ENCODE data around the gene USP34.

DNA sequence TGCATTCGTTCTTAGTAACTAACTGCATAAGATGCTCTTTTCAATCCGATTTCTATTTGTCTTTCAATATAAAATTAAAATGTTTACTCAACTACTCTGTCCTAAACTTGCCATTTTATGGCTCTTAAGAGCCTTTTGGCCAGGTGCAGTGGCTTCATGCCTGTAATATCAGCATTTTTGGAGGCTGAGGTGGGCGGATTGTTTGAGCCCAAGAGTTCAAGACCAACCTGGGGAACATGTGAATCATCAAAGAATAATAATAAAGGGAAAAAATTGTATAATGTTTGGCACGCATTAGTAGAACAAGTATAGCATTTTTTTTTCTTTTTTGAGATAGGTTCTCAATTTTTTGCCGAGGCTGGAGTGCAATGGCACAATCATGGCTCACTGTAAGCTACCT, 216.4 kb downstream of the USP34 start:
- TF ChIP-seq, protein P1, sequence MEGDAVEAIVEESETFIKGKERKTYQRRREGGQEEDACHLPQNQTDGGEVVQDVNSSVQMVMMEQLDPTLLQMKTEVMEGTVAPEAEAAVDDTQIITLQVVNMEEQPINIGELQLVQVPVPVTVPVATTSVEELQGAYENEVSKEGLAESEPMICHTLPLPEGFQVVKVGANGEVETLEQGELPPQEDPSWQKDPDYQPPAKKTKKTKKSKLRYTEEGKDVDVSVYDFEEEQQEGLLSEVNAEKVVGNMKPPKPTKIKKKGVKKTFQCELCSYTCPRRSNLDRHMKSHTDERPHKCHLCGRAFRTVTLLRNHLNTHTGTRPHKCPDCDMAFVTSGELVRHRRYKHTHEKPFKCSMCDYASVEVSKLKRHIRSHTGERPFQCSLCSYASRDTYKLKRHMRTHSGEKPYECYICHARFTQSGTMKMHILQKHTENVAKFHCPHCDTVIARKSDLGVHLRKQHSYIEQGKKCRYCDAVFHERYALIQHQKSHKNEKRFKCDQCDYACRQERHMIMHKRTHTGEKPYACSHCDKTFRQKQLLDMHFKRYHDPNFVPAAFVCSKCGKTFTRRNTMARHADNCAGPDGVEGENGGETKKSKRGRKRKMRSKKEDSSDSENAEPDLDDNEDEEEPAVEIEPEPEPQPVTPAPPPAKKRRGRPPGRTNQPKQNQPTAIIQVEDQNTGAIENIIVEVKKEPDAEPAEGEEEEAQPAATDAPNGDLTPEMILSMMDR (IDR thresholded peaks at IDR 0.05 in 2 of 3, conservative IDR thresholded peaks at IDR 0.05 in 1 of 3; ENCODE audit: insufficient read depth in 2 of 3, low read depth in 1 of 3, low read length in 3 of 3) = no peak
- no peak for TF ChIP-seq RAD51 (IDR thresholded peaks at IDR 0.05; ENCODE audit: borderline replicate concordance, low read depth)

Data from K562 (cell line).